Activated T-cell treated with anti-CD3 and anti-CD28 coated beads, Interleukin-2, amount 50 U/mL, for 24 hours (primary cell): ENCODE results near the gene MTIF2.
"Not testable (repeated sequence)": the region's sequence is repeated elsewhere in the genome, so short reads cannot be mapped to it uniquely, and the experiment has no call there.

ENCODE experiments used
- DNase-seq: peaks from one replicate; pipeline ENCODE4 v3.0.0-alpha.2; 2020
- H3K27ac Mint-ChIP-seq: 2 replicates; pipeline ENCODE4 v1.8.0; 2020; ENCODE audit warnings: mild to moderate bottlenecking, mixed read lengths
- H3K27me3 Mint-ChIP-seq: 2 replicates; pipeline ENCODE4 v1.8.0; 2020; ENCODE audit warnings: mixed read lengths
- H3K36me3 Mint-ChIP-seq: 2 replicates; pipeline ENCODE4 v1.8.0; 2020; ENCODE audit warnings: low read depth, mixed read lengths
- H3K4me1 Mint-ChIP-seq: 2 replicates; pipeline ENCODE4 v1.8.0; 2020; ENCODE audit warnings: low read depth, mixed read lengths
- H3K4me3 Mint-ChIP-seq: 2 replicates; pipeline ENCODE4 v1.8.0; 2020; ENCODE audit warnings: mild to moderate bottlenecking, moderate library complexity, mixed read lengths
- H3K9me3 Mint-ChIP-seq: 2 replicates; pipeline ENCODE4 v1.8.0; 2020; ENCODE audit warnings: mixed read lengths

Gene MTIF2

DNA sequence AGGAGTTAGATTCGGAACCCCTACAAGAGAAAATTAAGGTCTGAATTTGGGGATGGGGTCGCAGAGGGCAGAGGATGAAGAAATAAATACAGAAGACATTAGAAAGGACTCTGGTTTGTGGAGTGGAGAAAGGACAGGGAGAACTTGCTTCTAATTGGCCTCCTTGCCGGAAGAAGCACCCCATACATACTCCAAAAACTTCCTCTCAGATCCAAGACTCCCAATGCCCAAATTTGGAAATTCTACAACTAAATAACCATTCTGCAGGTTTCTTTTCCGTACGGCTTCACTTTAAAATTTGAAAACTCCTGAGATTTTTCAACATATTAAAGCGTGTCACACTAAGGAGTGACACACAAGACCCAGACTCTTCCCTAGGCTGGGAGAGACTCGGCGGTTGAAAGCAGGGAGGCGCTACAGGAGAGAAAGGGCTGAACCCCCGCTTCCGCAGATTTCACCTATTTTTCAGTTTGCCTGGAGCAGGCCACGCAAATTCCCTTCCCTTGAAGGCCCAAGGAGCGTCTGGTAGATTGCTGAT is 37.4 kb downstream of the MTIF2 start:
- H3K36me3 Mint-ChIP-seq = peaks cover 77% of the 10 kb centered on the region
- no peak for DNase-seq
- H3K27ac Mint-ChIP-seq = peak overlapping the region; percentile 99
- no peaks in the 10 kb centered on the region for H3K9me3 Mint-ChIP-seq
- peaks cover 53% of the 10 kb centered on the region for H3K4me1 Mint-ChIP-seq
- H3K27me3 Mint-ChIP-seq = no peaks in the 10 kb centered on the region
- peak overlapping the region; percentile 97 for H3K4me3 Mint-ChIP-seq

- H3K4me3 Mint-ChIP-seq = peak overlapping the region; percentile 97
- no peak overlapping the region for H3K27ac Mint-ChIP-seq
- peaks cover 47% of the 10 kb centered on the region for H3K4me1 Mint-ChIP-seq
- DNase-seq = no peak
- H3K27me3 Mint-ChIP-seq = no peaks in the 10 kb centered on the region
- no peaks in the 10 kb centered on the region for H3K9me3 Mint-ChIP-seq
- peaks cover 69% of the 10 kb centered on the region for H3K36me3 Mint-ChIP-seq
Observed at GRCh38 chr2:55230551-55230950, 38.5 kb downstream of the MTIF2 start.

DNA sequence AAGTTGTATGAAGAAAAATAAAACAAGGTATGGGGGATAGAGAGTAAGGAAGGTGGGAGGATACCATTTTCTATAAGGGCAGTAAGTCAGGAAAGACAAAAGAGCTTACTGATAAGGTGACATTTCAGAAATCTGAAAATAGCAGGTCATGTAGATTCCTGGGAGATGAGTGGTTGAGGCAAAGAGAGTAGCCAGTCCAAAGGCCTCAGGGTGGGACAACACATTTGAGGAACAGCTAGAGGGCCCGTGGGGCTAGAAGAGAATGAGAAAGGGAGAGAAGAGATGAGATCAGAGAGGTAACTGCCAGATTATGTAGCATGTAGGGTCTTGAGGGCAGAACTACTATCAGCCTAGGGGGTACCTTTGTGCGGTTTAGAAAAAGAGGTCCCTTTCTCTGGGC is 39.8 kb downstream of the MTIF2 start:
- Mint-ChIP-seq H3K27ac (peak overlapping the region; percentile 31), H3K36me3 (peaks cover 56% of the 10 kb centered on the region), H3K4me1 (peaks cover 37% of the 10 kb centered on the region), H3K4me3 (no peak overlapping the region), H3K27me3 (no peaks in the 10 kb centered on the region), H3K9me3 (no peaks in the 10 kb centered on the region)
- DNase-seq = no peak

GRCh38 chr2:55228226-55228563 is 40.8 kb downstream of the MTIF2 start:
- no peak for DNase-seq
- Mint-ChIP-seq H3K27me3 (no peaks in the 10 kb centered on the region), H3K4me1 (peaks cover 32% of the 10 kb centered on the region), H3K4me3 (no peak overlapping the region), H3K9me3 (no peaks in the 10 kb centered on the region), H3K36me3 (peaks cover 46% of the 10 kb centered on the region), H3K27ac (peak overlapping the region; percentile 48)

DNA sequence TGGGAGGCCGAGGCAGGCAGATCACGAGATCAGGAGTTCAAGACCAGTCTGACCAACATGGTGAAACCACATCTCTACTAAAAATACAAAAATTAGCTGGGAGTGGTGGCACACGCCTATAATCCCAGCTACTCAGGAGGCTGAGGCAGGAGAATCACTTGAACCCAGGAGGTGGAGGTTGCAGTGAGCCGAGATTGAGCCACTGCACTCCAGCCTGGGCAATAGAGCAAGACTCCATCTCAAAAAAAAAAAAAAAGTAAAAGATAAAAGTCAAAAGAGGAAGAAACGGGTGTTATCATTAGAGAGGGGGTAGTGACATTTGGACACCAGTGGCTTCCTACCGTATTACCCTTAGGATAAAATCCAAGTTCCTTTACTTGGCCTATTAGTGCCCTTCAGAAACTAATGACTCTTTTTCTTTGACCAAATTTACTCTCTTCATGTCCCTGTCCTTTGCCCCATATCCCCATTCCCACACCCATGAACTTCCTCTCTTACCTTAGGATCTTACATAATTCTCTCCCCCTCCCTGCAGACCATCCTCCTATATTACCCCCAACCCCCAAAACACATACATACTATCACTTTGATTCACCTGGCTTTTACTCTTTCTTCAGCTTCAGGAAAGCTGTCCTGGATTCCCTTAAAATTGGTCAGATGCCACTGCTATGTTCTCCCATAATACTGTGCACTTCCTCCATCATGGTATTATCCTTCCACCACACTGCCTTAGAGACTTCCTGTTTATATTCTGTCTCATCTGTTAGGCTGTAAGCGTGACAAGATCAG is 41.4 kb downstream of the MTIF2 start:
- not testable (repeated sequence) for DNase-seq, H3K27me3 Mint-ChIP-seq, H3K4me3 Mint-ChIP-seq, H3K9me3 Mint-ChIP-seq
- H3K27ac Mint-ChIP-seq = peak overlapping the region; percentile 48
- H3K36me3 Mint-ChIP-seq = peaks cover 40% of the 10 kb centered on the region
- H3K4me1 Mint-ChIP-seq = peaks cover 34% of the 10 kb centered on the region

- H3K27ac Mint-ChIP-seq = peak overlapping the region; percentile 9
- H3K9me3 Mint-ChIP-seq = no peaks in the 10 kb centered on the region
- H3K36me3 Mint-ChIP-seq = peaks cover 24% of the 10 kb centered on the region
- peaks cover 44% of the 10 kb centered on the region for H3K4me1 Mint-ChIP-seq
- H3K4me3 Mint-ChIP-seq = no peak overlapping the region
- no peaks in the 10 kb centered on the region for H3K27me3 Mint-ChIP-seq
- no peak for DNase-seq
Observed at GRCh38 chr2:55225481-55226020, 43.5 kb downstream of the MTIF2 start.

DNA sequence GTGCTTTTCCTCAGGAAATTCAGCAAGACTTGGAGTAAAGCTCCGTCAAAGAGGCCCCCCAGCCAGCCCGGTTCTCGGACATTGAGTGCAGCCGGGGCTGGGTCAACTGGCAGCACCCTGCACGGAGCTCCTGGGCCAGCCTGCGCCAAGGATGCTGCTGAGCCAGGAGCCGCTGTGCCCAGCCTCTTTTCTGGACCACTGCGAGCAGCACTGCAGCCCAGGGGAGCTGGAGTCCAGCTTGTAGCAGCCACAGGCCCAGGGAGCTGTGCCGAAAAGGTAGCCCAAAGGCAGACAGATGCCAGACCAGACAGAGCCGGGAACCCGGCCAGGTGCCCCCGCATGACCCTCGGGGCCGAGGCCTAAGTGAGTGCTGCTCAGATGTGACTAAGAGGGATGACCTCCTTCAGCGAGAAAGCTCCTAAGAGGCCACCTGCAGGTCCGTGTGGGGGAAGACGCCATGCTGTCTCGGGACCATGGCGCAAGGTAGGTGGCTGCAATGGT is 44.2 kb downstream of the MTIF2 start:
- no peaks in the 10 kb centered on the region for H3K27me3 Mint-ChIP-seq
- H3K27ac Mint-ChIP-seq = no peak overlapping the region
- no peak overlapping the region for H3K4me3 Mint-ChIP-seq
- no peak for DNase-seq
- peaks cover 43% of the 10 kb centered on the region for H3K4me1 Mint-ChIP-seq
- no peaks in the 10 kb centered on the region for H3K9me3 Mint-ChIP-seq
- H3K36me3 Mint-ChIP-seq = peaks cover 22% of the 10 kb centered on the region

DNA sequence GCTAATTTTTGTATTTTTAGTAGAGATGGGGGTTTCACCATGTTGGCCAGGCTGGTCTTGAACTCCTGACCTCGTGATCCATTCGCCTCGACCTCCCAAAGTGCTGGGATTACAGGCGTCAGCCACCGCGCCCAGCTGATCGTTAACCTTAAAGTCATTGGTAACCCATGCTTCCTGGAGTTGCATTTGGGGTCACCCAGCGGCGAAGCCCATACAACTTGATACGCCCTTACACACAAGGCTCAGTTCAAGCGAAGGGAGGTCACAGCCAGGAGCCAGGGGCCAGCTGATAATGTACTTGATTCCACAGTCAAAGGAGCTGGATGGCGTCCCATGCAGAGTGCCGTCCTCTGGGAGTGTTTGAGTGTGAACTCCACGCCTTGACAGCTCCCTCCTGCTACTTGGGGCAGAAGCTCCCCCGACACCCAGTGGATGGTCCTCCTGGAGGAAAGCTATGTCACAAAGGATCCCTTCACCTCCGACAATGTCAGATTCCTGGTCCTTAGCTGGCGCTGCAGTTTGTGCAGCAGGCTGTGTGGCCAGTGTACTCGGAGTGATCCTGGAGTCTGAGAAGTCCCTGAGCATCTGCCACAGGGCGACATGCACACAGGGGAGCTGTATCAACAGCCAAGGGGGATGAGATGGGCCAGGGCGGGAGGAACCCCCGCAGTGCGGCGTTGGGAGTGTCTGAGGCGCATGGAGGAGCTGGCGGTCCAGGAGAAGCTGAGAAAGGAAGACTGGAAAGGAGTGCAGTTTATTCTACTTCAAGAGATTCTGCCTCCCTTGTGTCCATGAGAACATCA is 44.9 kb downstream of the MTIF2 start:
- H3K9me3 Mint-ChIP-seq = no peaks in the 10 kb centered on the region
- DNase-seq = no peak
- peaks cover 41% of the 10 kb centered on the region for H3K4me1 Mint-ChIP-seq
- H3K27me3 Mint-ChIP-seq = no peaks in the 10 kb centered on the region
- H3K4me3 Mint-ChIP-seq = peak overlapping the region; percentile 69
- peak overlapping the region; percentile 87 for H3K27ac Mint-ChIP-seq
- peaks cover 19% of the 10 kb centered on the region for H3K36me3 Mint-ChIP-seq

DNA sequence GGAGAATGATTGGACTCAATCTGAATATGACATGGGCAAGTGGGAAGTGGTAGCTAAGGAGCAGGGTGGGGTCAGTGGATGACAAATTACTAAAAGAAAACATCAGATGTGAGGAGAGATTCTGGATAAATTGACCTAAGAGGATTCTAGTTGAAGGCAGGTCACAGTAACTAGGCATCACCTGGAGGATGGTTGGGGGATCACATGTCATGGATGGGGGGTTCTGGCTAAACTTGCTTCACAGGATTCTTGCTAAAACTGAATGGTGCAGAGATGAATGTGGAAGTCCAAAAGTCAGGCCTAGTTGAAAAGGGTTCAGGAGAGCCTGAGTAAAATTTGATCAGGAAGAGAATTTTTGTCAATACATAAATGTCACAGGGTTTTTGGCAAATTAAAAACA is 55.2 kb downstream of the MTIF2 start:
- Mint-ChIP-seq H3K27me3 (no peaks in the 10 kb centered on the region), H3K4me3 (no peak overlapping the region), H3K4me1 (no peaks in the 10 kb centered on the region), H3K36me3 (no peaks in the 10 kb centered on the region), H3K9me3 (no peaks in the 10 kb centered on the region), H3K27ac (no peak overlapping the region)
- no peak for DNase-seq

- DNase-seq = no peak
- no peaks in the 10 kb centered on the region for H3K4me1 Mint-ChIP-seq
Observed at GRCh38 chr2:55204950-55205349, 64.1 kb downstream of the MTIF2 start.

GRCh38 chr2:55204536-55204935 is 64.5 kb downstream of the MTIF2 start:
- H3K27me3 Mint-ChIP-seq = no peaks in the 10 kb centered on the region
- H3K4me3 Mint-ChIP-seq = no peak overlapping the region
- H3K36me3 Mint-ChIP-seq = peaks cover 42% of the 10 kb centered on the region
- no peak for DNase-seq
- no peaks in the 10 kb centered on the region for H3K4me1 Mint-ChIP-seq
- no peak overlapping the region for H3K27ac Mint-ChIP-seq
- H3K9me3 Mint-ChIP-seq = peaks cover 16% of the 10 kb centered on the region

More at GRCh38 chr2:55204950-55205349, 64.1 kb downstream of the MTIF2 start:
- H3K9me3 Mint-ChIP-seq = peaks cover 15% of the 10 kb centered on the region
- no peak overlapping the region for H3K27ac Mint-ChIP-seq
- peaks cover 39% of the 10 kb centered on the region for H3K36me3 Mint-ChIP-seq
- no peak overlapping the region for H3K4me3 Mint-ChIP-seq
- H3K27me3 Mint-ChIP-seq = no peaks in the 10 kb centered on the region

DNA sequence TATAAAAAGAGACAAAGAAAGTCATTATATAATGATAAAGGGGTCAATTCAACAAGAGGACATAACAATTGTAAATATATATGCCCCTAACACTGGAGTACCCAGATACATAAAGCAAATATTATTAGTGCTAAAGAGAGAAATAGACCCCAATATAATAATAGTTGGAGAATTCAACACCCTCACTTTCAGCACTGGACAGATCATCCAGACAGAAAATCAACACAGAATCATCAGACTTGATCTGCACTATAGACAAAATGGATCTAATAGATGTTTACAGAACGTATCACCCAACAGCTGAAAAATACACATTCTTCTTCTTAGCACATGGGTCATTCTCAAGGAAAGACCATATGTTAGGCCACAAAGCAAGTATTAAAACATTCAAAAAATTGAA is 68.6 kb downstream of the MTIF2 start:
- DNase-seq = no peak
- Mint-ChIP-seq H3K4me1 (no peaks in the 10 kb centered on the region), H3K4me3 (no peak overlapping the region), H3K9me3 (peaks cover 20% of the 10 kb centered on the region), H3K27ac (no peak overlapping the region), H3K36me3 (peaks cover 66% of the 10 kb centered on the region), H3K27me3 (no peaks in the 10 kb centered on the region)

- H3K4me1 Mint-ChIP-seq = no peaks in the 10 kb centered on the region
- H3K9me3 Mint-ChIP-seq = peaks cover 14% of the 10 kb centered on the region
- DNase-seq = no peak
- H3K27ac Mint-ChIP-seq = no peak overlapping the region
- H3K36me3 Mint-ChIP-seq = peaks cover 50% of the 10 kb centered on the region
- H3K27me3 Mint-ChIP-seq = no peaks in the 10 kb centered on the region
- H3K4me3 Mint-ChIP-seq = no peak overlapping the region
Observed at GRCh38 chr2:55196526-55196925, 72.5 kb downstream of the MTIF2 start.

DNA sequence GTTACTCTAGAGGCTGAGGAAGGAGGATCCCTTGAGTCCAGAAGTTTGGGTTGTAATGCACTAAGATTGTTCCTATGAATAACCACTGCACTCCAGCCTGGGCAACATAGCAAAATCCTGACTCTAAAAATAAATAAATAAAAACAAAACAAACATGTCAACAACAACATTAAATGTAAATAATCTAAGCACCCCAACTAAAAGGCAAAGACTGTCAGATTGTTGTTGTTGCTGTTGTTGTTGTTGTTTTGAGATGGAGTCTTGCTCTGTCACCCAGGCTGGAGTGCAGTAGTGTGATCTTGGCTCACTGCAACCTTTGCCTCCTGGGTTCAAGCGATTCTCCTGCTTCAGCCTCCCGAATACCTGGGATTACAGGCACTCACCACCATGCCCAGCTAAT is 77.1 kb downstream of the MTIF2 start:
- H3K9me3 Mint-ChIP-seq, H3K27me3 Mint-ChIP-seq, H3K4me3 Mint-ChIP-seq, DNase-seq, H3K4me1 Mint-ChIP-seq, H3K27ac Mint-ChIP-seq: not testable (repeated sequence)
- H3K36me3 Mint-ChIP-seq = peaks cover 31% of the 10 kb centered on the region
